GM06990 (cell line): ENCODE results near the gene TMEM237.

Experiments
- DNase-seq: peaks from one replicate; pipeline ENCODE4 v3.0.0-alpha.2; 2011; ENCODE audit not compliant: insufficient read length; ENCODE audit errors: extremely low read depth
- H3K27me3 ChIP-seq: replicated peaks from 2 replicates; pipeline ENCODE4 v1.6.0; 2011; ENCODE audit warnings: low read length; ENCODE audit not compliant: control insufficient read depth, insufficient read depth
- H3K36me3 ChIP-seq: 2 replicates; pipeline ENCODE4 v1.5.1; 2011; ENCODE audit warnings: low read length; ENCODE audit not compliant: control insufficient read depth, insufficient read depth
- H3K4me3 ChIP-seq: replicated peaks from 2 replicates; pipeline ENCODE4 v1.5.1; 2011; ENCODE audit warnings: low read depth, mild to moderate bottlenecking, control low read depth, low read length
- CTCF ChIP-seq: IDR thresholded peaks from 2 replicates; pipeline ENCODE4 v1.5.1; 2011; ENCODE audit warnings: low read length, control low read depth, mild to moderate bottlenecking, inconsistent platforms; ENCODE audit not compliant: insufficient read depth, poor library complexity, severe bottlenecking

The TMEM237 gene

GRCh38 chr2:201618744-201619662 lies 24.3 kb downstream of the TMEM237 start:
- no peak for TF ChIP-seq CTCF
- H3K4me3 ChIP-seq: no peak overlapping the region
- no peaks in the 10 kb centered on the region for H3K36me3 ChIP-seq
- DNase-seq: no peak
- no peaks in the 10 kb centered on the region for H3K27me3 ChIP-seq

DNA sequence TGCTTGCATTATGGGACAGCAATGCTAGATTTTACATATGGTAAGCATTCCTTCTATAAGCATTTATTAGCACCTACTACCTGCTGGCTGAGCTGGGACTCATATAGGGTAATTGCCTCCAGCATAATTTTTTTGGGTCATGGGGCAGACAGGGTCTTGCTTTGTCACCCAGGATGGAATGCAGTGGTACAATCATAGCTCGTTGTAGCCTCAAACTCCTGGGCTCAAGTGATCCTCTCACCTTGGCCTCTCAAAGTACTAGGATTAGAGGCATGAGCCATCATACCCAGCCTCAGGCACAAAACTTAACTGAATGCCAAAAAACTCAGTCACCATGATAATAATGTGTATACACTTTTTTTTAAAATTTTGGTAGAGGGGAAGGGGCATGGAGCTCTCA lies 35.3 kb downstream of the TMEM237 start:
- TF ChIP-seq CTCF: no peak
- 0 out of 2 replicates have a peak, but pooled peaks cover 1% of the 10 kb centered on the region for H3K27me3 ChIP-seq
- H3K36me3 ChIP-seq: no peaks in the 10 kb centered on the region
- no peak overlapping the region for H3K4me3 ChIP-seq
- no peak for DNase-seq

GRCh38 chr2:201607568-201607967 lies 35.7 kb downstream of the TMEM237 start:
- Histone ChIP-seq H3K36me3 (no peaks in the 10 kb centered on the region), H3K27me3 (0 out of 2 replicates have a peak, but pooled peaks cover 1% of the 10 kb centered on the region), H3K4me3 (no peak overlapping the region)
- TF ChIP-seq CTCF: no peak
- no peak for DNase-seq

- Histone ChIP-seq H3K27me3 (0 out of 2 replicates have a peak, but pooled peaks cover 1% of the 10 kb centered on the region), H3K4me3 (no peak overlapping the region), H3K36me3 (no peaks in the 10 kb centered on the region)
- TF ChIP-seq CTCF: no peak
- DNase-seq: no peak
Measured at GRCh38 chr2:201600906-201601305, 42.4 kb downstream of the TMEM237 start.

- no peak for TF ChIP-seq CTCF
- Histone ChIP-seq H3K4me3 (no peak overlapping the region), H3K27me3 (no peaks in the 10 kb centered on the region), H3K36me3 (no peaks in the 10 kb centered on the region)
- no peak for DNase-seq
Measured at GRCh38 chr2:201597397-201597796, 45.9 kb downstream of the TMEM237 start.
